ENCODE measurements around the gene FNBP1L. TPM values are rescaled to one million over a fixed set of nuclear protein-coding genes. Genes with fewer than 3 reads are reported as not detected.

Gene FNBP1L
- polyA plus RNA-seq, 1 experiment, result 5.5 TPM

GRCh38 chr1:93599479-93599878 lies 151.6 kb downstream of the FNBP1L start:
- ChIA-PET POLR2A (no interaction called here), CTCF (no interaction called here)
- no peak for TF ChIP-seq CTCF (IDR thresholded peaks at IDR 0.05; ENCODE audit: insufficient read depth, low read depth, low read length)
- DNase-seq (ENCODE audit: low read depth), result no peak
- no peak overlapping the region for H3K4me3 ChIP-seq (ENCODE audit: low read depth, low read length)
- no peaks in the 10 kb centered on the region for H3K27me3 ChIP-seq (ENCODE audit: control insufficient read depth, insufficient read depth, low read length)
- H3K36me3 ChIP-seq (ENCODE audit: control insufficient read depth, insufficient read depth, low read length), result no peaks in the 10 kb centered on the region

GRCh38 chr1:93600663-93601062 lies 152.7 kb downstream of the FNBP1L start:
- no peak for TF ChIP-seq CTCF (IDR thresholded peaks at IDR 0.05; ENCODE audit: insufficient read depth, low read depth, low read length)
- Histone ChIP-seq H3K36me3 (ENCODE audit: control insufficient read depth, insufficient read depth, low read length) (no peaks in the 10 kb centered on the region), H3K4me3 (ENCODE audit: low read depth, low read length) (no peak overlapping the region), H3K27me3 (ENCODE audit: control insufficient read depth, insufficient read depth, low read length) (no peaks in the 10 kb centered on the region)
- CTCF ChIA-PET, result interaction anchor here (1.2 kb wide), 1 partner anchor 163 kb away, joined by 3 read pairs; no protein-coding TSS in a partner anchor
- POLR2A ChIA-PET, result no interaction called here
- no peak for DNase-seq (ENCODE audit: low read depth)

- TF ChIP-seq CTCF (IDR thresholded peaks at IDR 0.05; ENCODE audit: insufficient read depth, low read depth, low read length), result no peak
- DNase-seq (ENCODE audit: low read depth), result no peak
- ChIA-PET POLR2A (no interaction called here), CTCF (interaction anchor here (0.9 to 1.2 kb wide), 2 partner anchors 12 to 164 kb away, joined by 3 read pairs; no protein-coding TSS in a partner anchor)
- Histone ChIP-seq H3K4me3 (ENCODE audit: low read depth, low read length) (no peak overlapping the region), H3K36me3 (ENCODE audit: control insufficient read depth, insufficient read depth, low read length) (no peaks in the 10 kb centered on the region), H3K27me3 (ENCODE audit: control insufficient read depth, insufficient read depth, low read length) (no peaks in the 10 kb centered on the region)
These were observed 153.8 kb downstream of the FNBP1L start for GRCh38 chr1:93601686-93602085.

GRCh38 chr1:93602101-93602500 lies 154.2 kb downstream of the FNBP1L start:
- POLR2A ChIA-PET, result no interaction called here
- H3K36me3 ChIP-seq (ENCODE audit: control insufficient read depth, insufficient read depth, low read length), result no peaks in the 10 kb centered on the region
- DNase-seq (ENCODE audit: low read depth), result no peak
- H3K4me3 ChIP-seq (ENCODE audit: low read depth, low read length), result no peak overlapping the region
- H3K27me3 ChIP-seq (ENCODE audit: control insufficient read depth, insufficient read depth, low read length), result no peaks in the 10 kb centered on the region
- CTCF ChIA-PET, result no interaction called here
- no peak for TF ChIP-seq CTCF (IDR thresholded peaks at IDR 0.05; ENCODE audit: insufficient read depth, low read depth, low read length)

- ChIA-PET POLR2A (no interaction called here), CTCF (interaction anchor here (1.2 kb wide), 1 partner anchor 10 kb away, joined by 3 read pairs; no protein-coding TSS in a partner anchor)
- no peaks in the 10 kb centered on the region for H3K27me3 ChIP-seq (ENCODE audit: control insufficient read depth, insufficient read depth, low read length)
- H3K4me3 ChIP-seq (ENCODE audit: low read depth, low read length), result no peak overlapping the region
- H3K36me3 ChIP-seq (ENCODE audit: control insufficient read depth, insufficient read depth, low read length), result no peaks in the 10 kb centered on the region
- no peak for TF ChIP-seq CTCF (IDR thresholded peaks at IDR 0.05; ENCODE audit: insufficient read depth, low read depth, low read length)
- no peak for DNase-seq (ENCODE audit: low read depth)
These were observed 155.2 kb downstream of the FNBP1L start for GRCh38 chr1:93603106-93603505.

All from BJ (cell line).